ENCODE measurements around the gene SMURF2.

SMURF2 gene

GRCh38 chr17:64630309-64631223, 31.5 kb downstream of the SMURF2 start:
- in situ Hi-C loops (cut with HindIII; ENCODE audit: low pct_ligation_motif_present, low sequenced_read_pairs), result no loop called here
- Histone ChIP-seq H3K27ac (no peak overlapping the region), H3K36me3 (replicated peaks) (peaks cover 9% of the 10 kb centered on the region)

DNA sequence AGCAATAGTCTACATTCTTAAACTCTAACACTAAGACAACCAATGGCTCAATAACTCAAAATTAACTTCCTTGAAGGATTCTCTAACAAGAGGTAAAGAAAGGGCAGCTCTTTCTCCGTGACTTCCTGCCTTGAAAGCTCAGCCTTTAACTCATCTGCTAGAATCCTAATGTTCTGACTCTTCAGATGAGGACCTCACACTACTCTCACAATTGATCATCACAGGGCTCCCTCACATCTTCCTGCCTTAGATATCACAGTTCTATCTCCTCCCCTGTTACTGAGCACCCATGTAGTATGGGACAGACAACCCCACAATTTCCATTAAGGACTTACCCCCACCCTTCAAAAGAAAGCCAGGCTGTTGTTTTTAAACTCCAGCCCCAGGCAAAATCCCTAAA, 33.5 kb downstream of the SMURF2 start:
- no peaks in the 10 kb centered on the region for H3K27me3 ChIP-seq (replicated peaks)
- no peak for DNase-seq
- in situ Hi-C loops (cut with HindIII; ENCODE audit: low pct_ligation_motif_present, low sequenced_read_pairs), result no loop called here
- TF ChIP-seq CTCF (IDR thresholded peaks at IDR 0.05; ENCODE audit: low read depth, low read length, missing control alignments), result no peak
- no peak overlapping the region for H3K27ac ChIP-seq
- no peak overlapping the region for H3K4me3 ChIP-seq (ENCODE audit: low read depth, low read length)
- peaks cover 16% of the 10 kb centered on the region for H3K36me3 ChIP-seq (replicated peaks)

More at GRCh38 chr17:64630309-64631223, 31.5 kb downstream of the SMURF2 start:
- Histone ChIP-seq H3K27me3 (replicated peaks) (no peaks in the 10 kb centered on the region), H3K4me3 (ENCODE audit: low read depth, low read length) (no peak overlapping the region)
- no peak for DNase-seq
- no peak for TF ChIP-seq CTCF (IDR thresholded peaks at IDR 0.05; ENCODE audit: low read depth, low read length, missing control alignments)

- H3K27ac ChIP-seq, result no peak overlapping the region
- peaks cover 16% of the 10 kb centered on the region for H3K36me3 ChIP-seq (replicated peaks)
- DNase-seq, result no peak
- in situ Hi-C loops (cut with HindIII; ENCODE audit: low pct_ligation_motif_present, low sequenced_read_pairs), result no loop called here
- TF ChIP-seq CTCF (IDR thresholded peaks at IDR 0.05; ENCODE audit: low read depth, low read length, missing control alignments), result no peak
- no peak overlapping the region for H3K4me3 ChIP-seq (ENCODE audit: low read depth, low read length)
- H3K27me3 ChIP-seq (replicated peaks), result no peaks in the 10 kb centered on the region
Observed at GRCh38 chr17:64627797-64628196, 34.3 kb downstream of the SMURF2 start.

GRCh38 chr17:64626827-64627226, 35.3 kb downstream of the SMURF2 start:
- Histone ChIP-seq H3K27me3 (replicated peaks) (no peaks in the 10 kb centered on the region), H3K36me3 (replicated peaks) (peaks cover 16% of the 10 kb centered on the region), H3K4me3 (ENCODE audit: low read depth, low read length) (no peak overlapping the region), H3K27ac (no peak overlapping the region)
- DNase-seq, result no peak
- no peak for TF ChIP-seq CTCF (IDR thresholded peaks at IDR 0.05; ENCODE audit: low read depth, low read length, missing control alignments)
- in situ Hi-C loops (cut with HindIII; ENCODE audit: low pct_ligation_motif_present, low sequenced_read_pairs), result no loop called here

DNA sequence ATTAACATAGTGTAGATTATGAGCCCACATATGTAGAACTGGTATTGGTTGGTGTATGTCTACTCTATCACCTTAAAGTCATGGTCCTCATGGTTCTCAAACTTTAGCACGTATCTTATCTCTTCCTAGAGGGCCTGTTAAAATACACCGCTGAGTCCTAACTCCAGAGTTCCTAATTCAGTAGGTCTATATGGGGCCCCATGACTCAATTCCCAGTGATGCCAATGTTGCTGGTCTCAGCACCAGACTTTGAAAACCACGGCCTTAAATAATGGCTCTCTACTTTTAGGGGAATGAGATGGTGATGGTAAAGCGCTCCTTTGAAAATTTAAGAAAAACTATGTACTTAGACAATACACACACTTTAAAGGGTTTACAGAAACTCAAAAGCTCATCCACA, 36.6 kb downstream of the SMURF2 start:
- in situ Hi-C loops (cut with HindIII; ENCODE audit: low pct_ligation_motif_present, low sequenced_read_pairs), result no loop called here
- Histone ChIP-seq H3K27ac (no peak overlapping the region), H3K36me3 (replicated peaks) (peaks cover 19% of the 10 kb centered on the region), H3K4me3 (ENCODE audit: low read depth, low read length) (no peak overlapping the region), H3K27me3 (replicated peaks) (no peaks in the 10 kb centered on the region)
- no peak for DNase-seq
- no peak for TF ChIP-seq CTCF (IDR thresholded peaks at IDR 0.05; ENCODE audit: low read depth, low read length, missing control alignments)
